Stimulated activated naive CD8-positive, alpha-beta T cell treated with anti-CD3 and anti-CD28 coated beads, Interleukin-15, Interleukin-2, amounts not matched to agents 100 ng/mL and 50 ng/mL, for 24 hours (primary cell): ENCODE results near the gene OSBPL7.
A peak's percentile ranks its signal among the peaks of the same experiment; 100 is the strongest.

Experiments
- H3K27ac Mint-ChIP-seq: one replicate; pipeline ENCODE4 v1.8.0; 2021; ENCODE audit warnings: mild to moderate bottlenecking, mixed read lengths
- H3K27me3 Mint-ChIP-seq: one replicate; pipeline ENCODE4 v1.8.0; 2021; ENCODE audit warnings: mixed read lengths
- H3K36me3 Mint-ChIP-seq: one replicate; pipeline ENCODE4 v1.8.0; 2021; ENCODE audit warnings: low read depth, mixed read lengths
- H3K4me1 Mint-ChIP-seq: one replicate; pipeline ENCODE4 v1.8.0; 2021; ENCODE audit warnings: low read depth, mixed read lengths
- H3K4me3 Mint-ChIP-seq: one replicate; pipeline ENCODE4 v1.8.0; 2021; ENCODE audit warnings: mild to moderate bottlenecking, mixed read lengths
- H3K9me3 Mint-ChIP-seq: one replicate; pipeline ENCODE4 v1.8.0; 2021; ENCODE audit warnings: mixed read lengths

OSBPL7 gene

DNA sequence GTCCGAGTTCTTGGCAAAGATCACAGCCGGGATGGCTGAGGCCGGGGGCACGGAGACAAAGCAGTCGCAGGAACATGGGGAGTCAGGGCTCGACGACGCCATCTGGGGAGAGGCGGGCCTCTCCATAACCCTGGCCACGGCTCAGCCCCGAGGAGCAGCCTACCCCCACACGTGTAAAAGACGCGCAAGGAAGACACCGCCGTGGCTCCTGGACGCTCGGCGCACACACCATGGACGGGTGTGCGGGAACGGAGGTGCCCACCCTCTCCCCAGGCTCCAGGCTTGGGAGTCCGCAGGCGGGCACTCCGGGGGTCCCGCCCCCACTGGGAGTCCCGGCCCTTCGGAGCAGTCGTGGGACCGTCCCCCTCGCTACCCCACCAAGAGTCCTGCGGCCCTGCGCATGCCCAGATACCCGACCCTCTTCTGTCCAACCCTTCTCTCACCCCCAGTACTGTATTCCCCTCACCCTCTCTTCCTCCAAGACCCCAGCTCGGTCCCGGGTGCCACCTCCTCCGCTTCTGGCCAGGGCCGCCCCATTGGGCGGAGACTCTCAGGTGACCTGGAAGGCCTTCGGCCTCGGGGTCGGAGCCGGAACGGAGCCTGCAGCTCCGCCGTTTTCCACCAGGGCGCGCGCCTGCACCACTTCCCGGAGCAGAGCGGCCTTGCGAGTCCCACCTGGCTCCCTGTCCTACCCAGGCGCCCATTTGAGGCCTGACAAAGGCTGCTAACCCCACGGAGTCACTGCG is 19.3 kb upstream of the OSBPL7 start, which contains the start of gene SCRN2:
TSS of gene SCRN2 (minus strand) at position 532 of the 746 bp plus-strand sequence. CDS start at position 102, 430 bp downstream.
- no peaks in the 10 kb centered on the region for H3K9me3 Mint-ChIP-seq
- H3K4me3 Mint-ChIP-seq = peak within 1 kb of the TSS; percentile 95
- H3K36me3 Mint-ChIP-seq = no peaks in the 10 kb centered on the region
- H3K27ac Mint-ChIP-seq = peak within 1 kb of the TSS; percentile 89
- peaks cover 28% of the 10 kb centered on the region for H3K4me1 Mint-ChIP-seq
- peaks cover 19% of the 10 kb centered on the region for H3K27me3 Mint-ChIP-seq

DNA sequence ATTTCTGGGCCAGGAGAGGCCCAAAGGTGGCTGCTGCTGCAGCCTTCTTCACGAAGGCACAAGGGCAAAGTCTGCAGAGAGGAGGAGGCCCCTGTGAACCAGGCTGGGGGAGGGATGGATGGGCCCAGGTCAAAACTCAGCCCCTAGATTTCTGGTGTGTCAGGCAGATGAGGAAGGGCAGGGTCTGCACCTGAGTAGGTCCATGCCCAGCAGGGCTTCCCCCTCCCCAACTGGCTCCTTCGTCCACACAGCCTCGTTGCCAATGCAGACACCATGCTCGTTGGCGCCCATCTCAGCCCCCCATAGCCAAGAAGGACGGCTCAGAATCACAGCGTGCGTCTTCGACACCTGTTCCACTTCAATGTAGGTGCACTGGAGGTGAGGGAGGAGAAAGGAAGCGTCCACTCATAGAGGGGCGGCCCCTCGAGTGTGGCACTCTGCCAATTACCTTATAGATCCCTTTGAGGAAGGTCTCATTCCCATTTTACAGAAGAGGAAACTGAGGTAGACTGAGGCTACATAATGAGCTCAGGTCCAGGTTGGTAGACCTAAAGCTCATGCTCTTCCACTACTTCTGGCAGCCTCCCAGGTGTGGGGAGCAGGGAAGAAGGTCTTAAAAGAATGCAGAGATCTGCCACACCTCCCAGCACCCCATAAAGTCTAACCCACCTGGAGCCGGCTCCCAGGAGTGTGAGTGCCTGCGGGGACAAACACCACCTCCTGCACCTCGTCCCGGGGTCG is 18.6 kb upstream of the OSBPL7 start:
- peak overlapping the region; percentile 58 for H3K27ac Mint-ChIP-seq
- no peaks in the 10 kb centered on the region for H3K36me3 Mint-ChIP-seq
- H3K9me3 Mint-ChIP-seq = no peaks in the 10 kb centered on the region
- peaks cover 12% of the 10 kb centered on the region for H3K27me3 Mint-ChIP-seq
- peak overlapping the region; percentile 95 for H3K4me3 Mint-ChIP-seq
- peaks cover 33% of the 10 kb centered on the region for H3K4me1 Mint-ChIP-seq

DNA sequence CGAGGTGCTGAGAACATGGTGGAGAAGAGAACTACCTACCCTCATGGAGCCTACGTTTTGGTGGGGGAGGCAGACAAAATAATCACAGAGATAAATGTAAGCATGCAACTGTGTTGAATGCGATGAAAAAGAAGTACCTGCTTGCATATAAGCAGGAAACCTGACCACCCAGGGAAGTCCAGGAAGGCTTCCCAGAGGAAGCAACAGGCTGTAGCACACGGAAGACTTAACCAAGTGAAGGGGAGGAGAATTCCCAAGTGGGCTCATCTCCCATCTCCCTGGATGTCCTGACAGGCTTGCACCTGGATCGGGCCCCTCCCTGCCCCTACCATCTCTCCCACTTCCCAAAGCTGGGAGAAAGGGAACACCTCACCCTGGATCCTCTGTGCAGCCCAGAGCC is 17.5 kb upstream of the OSBPL7 start:
- H3K36me3 Mint-ChIP-seq = no peaks in the 10 kb centered on the region
- H3K4me3 Mint-ChIP-seq = no peak overlapping the region
- H3K4me1 Mint-ChIP-seq = peaks cover 42% of the 10 kb centered on the region
- H3K27me3 Mint-ChIP-seq = peaks cover 3% of the 10 kb centered on the region
- H3K27ac Mint-ChIP-seq = no peak overlapping the region
- no peaks in the 10 kb centered on the region for H3K9me3 Mint-ChIP-seq

DNA sequence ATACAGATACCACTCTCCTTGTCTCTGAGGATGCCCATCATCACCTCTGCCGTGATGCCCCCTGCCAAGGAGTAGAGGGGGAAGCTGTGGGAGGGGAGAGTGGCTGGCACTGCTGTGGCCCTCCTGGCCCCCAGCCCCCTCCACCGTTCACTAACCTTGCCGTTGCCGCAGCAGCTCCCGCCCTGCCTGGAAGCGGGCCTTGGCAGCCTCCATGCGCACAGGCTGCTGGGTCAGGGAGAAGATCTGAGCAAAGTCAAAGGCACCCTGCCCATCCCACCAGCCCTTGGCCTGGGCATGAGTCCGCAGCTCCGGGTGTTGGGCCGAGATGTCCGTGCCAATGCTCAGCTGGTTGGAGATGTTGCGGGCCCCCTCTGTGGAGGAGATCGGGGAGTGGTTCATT is 17.0 kb upstream of the OSBPL7 start:
- Mint-ChIP-seq H3K4me3 (no peak overlapping the region), H3K27me3 (peaks cover 3% of the 10 kb centered on the region), H3K9me3 (no peaks in the 10 kb centered on the region), H3K36me3 (no peaks in the 10 kb centered on the region), H3K4me1 (peaks cover 45% of the 10 kb centered on the region), H3K27ac (no peak overlapping the region)

DNA sequence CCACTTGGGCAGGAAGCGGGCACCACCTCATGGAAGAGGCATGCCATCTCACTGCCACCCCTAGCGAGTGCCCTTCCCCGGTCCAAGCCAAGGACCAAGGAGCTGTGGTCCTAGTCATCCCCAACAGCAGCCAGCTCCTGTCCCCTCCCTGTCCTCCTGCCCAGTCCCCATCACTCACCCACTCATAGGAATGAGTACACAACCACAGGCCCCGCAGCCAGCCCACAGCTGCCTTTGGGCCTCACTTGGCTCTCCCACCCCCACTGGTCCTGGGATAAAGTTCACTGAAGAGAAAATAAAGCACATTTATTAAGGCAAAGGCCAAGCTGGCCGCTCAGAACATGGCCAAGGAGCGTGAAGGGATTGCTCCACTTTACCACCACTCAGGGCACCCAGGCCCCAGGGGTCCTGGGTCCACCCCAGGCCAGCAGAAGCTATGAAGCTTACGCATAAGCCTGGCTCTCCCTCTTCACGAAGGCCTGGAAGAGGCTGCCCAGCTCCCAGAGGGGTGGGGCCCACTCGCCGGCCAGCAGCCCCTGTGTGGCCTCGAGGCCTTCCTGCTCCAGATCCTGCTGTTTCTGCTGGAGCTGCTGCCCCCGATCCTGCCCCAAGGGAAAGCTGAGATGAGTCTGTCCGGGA is 15.9 kb upstream of the OSBPL7 start:
- no peaks in the 10 kb centered on the region for H3K9me3 Mint-ChIP-seq
- no peak overlapping the region for H3K27ac Mint-ChIP-seq
- peaks cover 39% of the 10 kb centered on the region for H3K4me1 Mint-ChIP-seq
- no peak overlapping the region for H3K4me3 Mint-ChIP-seq
- H3K27me3 Mint-ChIP-seq = no peaks in the 10 kb centered on the region
- H3K36me3 Mint-ChIP-seq = no peaks in the 10 kb centered on the region

DNA sequence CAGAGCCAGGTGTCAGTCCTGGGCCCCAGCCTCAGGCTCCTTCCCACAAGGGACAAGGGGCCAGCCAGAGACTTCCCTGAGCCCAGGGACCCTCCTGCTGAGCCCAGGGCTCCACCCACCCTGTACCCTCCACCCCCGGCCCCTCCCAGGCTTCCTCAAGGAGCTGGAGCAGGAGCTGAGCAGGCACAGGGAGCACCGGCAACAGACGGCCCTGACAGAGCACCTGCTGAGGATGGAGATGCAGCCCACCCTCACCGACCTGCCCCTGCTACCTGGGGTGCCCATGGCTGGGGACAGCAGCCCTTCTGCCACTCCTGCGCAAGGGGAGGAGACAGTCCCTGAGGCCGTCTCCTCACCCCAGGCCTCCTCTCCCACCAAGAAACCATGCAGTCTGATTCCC is 15.0 kb upstream of the OSBPL7 start:
- Mint-ChIP-seq H3K4me3 (no peak overlapping the region), H3K36me3 (no peaks in the 10 kb centered on the region), H3K27ac (no peak overlapping the region), H3K27me3 (no peaks in the 10 kb centered on the region), H3K9me3 (no peaks in the 10 kb centered on the region), H3K4me1 (peaks cover 39% of the 10 kb centered on the region)

DNA sequence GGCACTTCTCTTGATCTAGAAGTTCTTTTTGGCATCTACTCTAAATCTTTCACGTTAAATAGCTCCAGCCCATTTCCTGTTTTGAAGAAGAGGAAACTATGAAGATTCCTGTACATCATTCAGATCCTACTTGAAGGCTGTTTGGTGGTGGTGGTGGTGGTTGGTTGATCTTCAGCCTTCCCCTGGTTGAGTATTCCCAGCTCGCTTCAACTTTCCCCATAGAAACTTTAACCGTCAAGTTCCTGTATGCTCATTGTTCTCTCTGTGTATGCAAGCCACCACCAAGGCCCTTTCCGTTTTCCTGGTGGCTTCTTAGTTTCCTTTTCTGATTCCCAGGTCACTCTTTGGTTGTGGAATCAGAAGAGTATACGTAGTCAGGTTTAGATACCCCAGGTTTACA is 13.2 kb upstream of the OSBPL7 start:
- Mint-ChIP-seq H3K27ac (no peak overlapping the region), H3K9me3 (no peaks in the 10 kb centered on the region), H3K27me3 (no peaks in the 10 kb centered on the region), H3K36me3 (peaks cover 9% of the 10 kb centered on the region), H3K4me1 (peaks cover 44% of the 10 kb centered on the region), H3K4me3 (no peak overlapping the region)

DNA sequence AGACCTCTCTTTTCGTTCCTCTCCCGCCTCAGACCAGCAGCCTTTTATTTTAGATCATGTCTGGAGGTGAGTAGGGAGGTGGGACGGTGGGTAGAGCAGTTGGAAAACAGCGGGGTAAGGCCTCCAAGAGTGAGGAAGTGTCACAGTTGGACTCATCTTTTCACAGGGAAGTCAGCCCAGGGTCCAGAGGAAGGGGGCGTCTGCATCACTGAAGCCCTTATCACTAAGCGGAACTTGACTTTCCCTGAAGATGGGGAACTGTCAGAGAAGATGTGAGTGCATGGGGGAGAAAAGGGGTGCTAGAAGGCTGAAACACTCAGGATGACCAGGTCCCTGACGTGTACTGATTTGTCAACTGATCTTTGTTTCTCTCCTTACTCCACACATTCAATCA is 10.3 kb upstream of the OSBPL7 start:
- H3K9me3 Mint-ChIP-seq = no peaks in the 10 kb centered on the region
- H3K36me3 Mint-ChIP-seq = peaks cover 23% of the 10 kb centered on the region
- H3K4me3 Mint-ChIP-seq = peak overlapping the region; percentile 93
- H3K4me1 Mint-ChIP-seq = peaks cover 55% of the 10 kb centered on the region
- H3K27ac Mint-ChIP-seq = peak overlapping the region; percentile 88
- H3K27me3 Mint-ChIP-seq = no peaks in the 10 kb centered on the region

DNA sequence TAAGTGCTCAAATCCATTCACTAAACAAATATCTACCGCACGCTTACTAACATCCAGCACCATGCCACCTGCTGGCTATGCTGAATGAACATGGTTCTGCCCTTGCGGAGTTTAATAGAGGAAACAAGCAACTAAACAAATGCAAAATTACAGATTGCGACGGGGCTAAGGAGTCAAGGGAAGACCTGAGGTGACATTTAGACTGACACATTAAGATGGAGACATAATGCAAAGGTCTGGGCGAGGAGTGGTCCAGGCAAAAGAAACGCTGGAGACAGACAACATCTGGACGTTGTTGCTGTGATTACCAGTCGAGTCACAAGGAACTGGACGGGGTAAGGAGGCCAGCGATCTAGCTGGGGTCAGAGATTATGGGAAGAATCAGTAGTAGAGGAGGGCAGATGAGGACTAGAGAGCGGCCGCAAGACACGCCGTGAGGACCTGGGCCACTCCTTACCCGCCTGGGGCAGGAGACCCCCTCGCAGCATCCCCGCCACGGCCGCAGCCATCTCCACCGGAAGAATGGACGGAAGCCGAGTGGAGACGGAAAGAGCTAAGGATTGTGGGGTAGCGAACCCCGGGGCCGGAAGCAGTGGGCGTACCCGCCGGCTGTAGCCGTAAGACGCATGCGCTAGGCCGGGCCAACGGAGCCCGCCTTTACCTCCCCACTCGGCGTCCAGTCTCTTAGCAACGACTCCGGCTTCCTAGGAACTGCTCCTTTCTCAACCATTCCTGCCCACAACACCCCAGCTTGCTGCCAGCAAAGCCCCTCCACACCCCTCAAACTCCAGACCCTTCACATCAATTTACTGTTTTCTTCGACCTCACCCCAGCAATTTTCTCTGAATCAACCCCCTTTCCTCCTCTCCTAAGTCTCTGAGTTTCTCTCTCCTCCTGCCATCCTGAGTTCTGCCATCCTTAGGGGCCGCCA is 9.7 kb upstream of the OSBPL7 start, which contains the start of the genes LRRC46 and MRPL10:
TSS of gene LRRC46 (plus strand) at position 668 of the 931 bp plus-strand sequence. CDS start 320 bp downstream, outside the sequence.
TSS of gene MRPL10 (minus strand) at position 539 of the 931 bp plus-strand sequence. CDS start at position 509, 30 bp downstream.
- H3K9me3 Mint-ChIP-seq = no peaks in the 10 kb centered on the region
- peaks cover 30% of the 10 kb centered on the region for H3K36me3 Mint-ChIP-seq
- H3K4me3 Mint-ChIP-seq = peak within 1 kb of the TSS; percentile 93
- H3K27ac Mint-ChIP-seq = peak within 1 kb of the TSS; percentile 88
- no peaks in the 10 kb centered on the region for H3K27me3 Mint-ChIP-seq
- peaks cover 55% of the 10 kb centered on the region for H3K4me1 Mint-ChIP-seq

DNA sequence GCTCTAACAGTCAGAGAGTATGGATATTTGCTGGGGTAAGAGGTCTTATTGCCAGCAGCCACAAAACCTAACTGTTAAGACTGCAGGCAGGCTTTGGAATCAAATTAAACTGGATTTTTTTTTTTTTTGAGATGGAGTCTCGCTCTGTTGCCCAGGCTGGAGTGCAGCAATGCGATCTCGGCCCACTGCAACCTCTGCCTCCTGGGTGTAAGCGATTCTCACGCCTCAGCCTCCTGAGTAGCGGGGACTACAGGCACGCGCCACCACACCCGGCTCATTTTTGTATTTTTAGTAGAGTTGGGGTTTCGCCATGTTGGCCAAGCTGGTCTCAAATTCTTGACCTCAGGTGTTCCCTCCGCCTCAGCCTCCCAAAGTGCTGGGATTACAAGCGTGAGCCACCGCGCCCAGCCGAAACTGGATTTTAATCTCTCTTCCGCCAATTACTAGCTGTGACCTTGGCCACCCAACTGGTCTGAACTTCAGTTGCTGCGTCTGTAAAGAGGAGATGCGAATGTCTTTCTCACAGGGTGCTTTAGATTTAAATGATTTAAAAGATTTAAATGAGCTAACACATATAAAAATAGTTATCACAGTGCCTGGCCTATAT is 8.9 kb upstream of the OSBPL7 start:
- peak overlapping the region; percentile 93 for H3K4me3 Mint-ChIP-seq
- H3K4me1 Mint-ChIP-seq = peaks cover 50% of the 10 kb centered on the region
- no peaks in the 10 kb centered on the region for H3K9me3 Mint-ChIP-seq
- H3K27ac Mint-ChIP-seq = peak overlapping the region; percentile 88
- no peaks in the 10 kb centered on the region for H3K27me3 Mint-ChIP-seq
- H3K36me3 Mint-ChIP-seq = peaks cover 35% of the 10 kb centered on the region

DNA sequence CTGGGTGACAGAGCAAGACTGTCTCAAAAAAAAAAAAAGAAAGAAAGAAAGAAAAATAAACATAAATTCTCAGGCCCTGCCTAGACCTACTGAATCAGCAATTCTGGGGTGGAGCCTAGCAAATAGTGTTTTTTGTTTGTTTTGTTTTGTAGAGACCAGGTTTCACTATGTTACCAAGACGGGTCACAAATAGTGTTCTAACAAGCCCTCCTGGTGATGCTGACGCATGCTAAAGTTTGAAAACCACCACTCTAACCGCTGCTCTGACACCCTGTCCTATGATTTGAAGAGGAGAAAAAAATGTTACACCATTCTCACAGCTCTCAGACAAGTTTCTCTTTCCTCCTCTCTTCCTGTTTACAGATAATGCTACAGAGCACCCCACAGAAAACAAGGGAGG is 8.3 kb upstream of the OSBPL7 start:
- H3K36me3 Mint-ChIP-seq = peaks cover 39% of the 10 kb centered on the region

DNA sequence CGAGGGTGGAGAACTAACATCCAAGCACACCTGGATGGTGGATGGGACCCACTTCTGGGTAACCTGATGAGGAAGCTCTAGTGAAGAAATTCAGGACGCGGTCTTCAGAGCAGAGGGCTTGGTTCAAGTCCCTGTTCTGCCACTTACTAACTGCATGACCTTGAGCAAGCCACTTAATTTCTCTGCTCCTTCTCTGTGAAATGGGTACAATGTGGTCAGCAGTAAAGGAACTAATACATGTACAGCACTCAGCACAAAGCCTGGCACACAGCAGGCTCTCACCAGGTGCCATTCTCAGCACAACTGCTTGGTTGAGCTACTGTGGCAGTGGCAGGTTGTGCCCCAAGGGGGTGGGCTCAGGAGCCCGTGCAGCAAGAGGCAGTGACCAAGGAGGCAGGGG is 1.9 kb upstream of the OSBPL7 start:
- no peaks in the 10 kb centered on the region for H3K9me3 Mint-ChIP-seq
- peaks cover 37% of the 10 kb centered on the region for H3K36me3 Mint-ChIP-seq
- H3K4me3 Mint-ChIP-seq = no peak overlapping the region
- no peaks in the 10 kb centered on the region for H3K27me3 Mint-ChIP-seq
- no peak overlapping the region for H3K27ac Mint-ChIP-seq
- peaks cover 25% of the 10 kb centered on the region for H3K4me1 Mint-ChIP-seq

More for the DNA sequence above, 8.3 kb upstream of the OSBPL7 start:
- Mint-ChIP-seq H3K4me1 (peaks cover 48% of the 10 kb centered on the region), H3K9me3 (no peaks in the 10 kb centered on the region), H3K4me3 (peak overlapping the region; percentile 93), H3K27me3 (no peaks in the 10 kb centered on the region), H3K27ac (peak overlapping the region; percentile 77)

DNA sequence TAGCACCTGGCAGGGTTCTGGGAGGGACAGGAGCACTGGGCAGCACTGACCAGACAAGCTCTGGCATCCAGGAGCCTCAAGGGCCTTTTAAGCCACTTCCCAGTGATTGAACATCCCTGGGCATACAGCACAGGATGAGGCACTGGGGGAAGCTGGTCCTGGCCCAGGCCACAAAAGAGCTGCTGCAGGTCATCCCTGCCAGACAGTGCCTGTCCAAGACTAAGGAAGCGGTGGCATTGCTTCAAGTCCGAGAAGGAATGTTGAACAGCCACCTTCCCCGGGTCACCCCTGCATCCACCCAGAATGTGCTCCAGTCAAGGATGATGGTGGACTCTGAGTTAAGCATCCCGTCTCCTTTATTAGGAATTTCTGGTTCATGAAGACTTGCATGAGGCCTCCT is 1.2 kb upstream of the OSBPL7 start:
- Mint-ChIP-seq H3K4me3 (peak overlapping the region; percentile 94), H3K27ac (no peak overlapping the region), H3K36me3 (peaks cover 32% of the 10 kb centered on the region)

DNA sequence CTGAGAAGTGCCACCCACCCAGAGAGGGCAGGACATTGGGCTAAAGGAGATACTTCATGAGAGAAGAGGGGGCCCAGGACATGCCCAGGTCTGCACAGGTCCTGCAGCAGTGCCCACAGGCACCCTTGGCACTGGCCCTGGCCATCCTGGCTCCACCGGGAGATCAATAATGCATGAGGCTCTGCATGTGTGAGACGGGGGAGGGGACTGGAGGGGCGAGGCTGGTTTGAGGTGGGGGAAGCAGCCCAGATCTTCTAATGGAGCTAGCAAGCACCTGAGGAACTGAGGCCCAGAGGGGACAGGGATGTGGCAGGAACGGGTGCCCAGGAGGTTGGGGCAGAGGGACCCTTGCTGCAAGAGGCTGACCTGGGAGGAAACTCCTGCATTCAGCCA is 567 bp downstream of the OSBPL7 start:
- Mint-ChIP-seq H3K4me3 (peak overlapping the region; percentile 94), H3K27me3 (no peaks in the 10 kb centered on the region)

More for the DNA sequence above, 1.2 kb upstream of the OSBPL7 start:
- H3K9me3 Mint-ChIP-seq = no peaks in the 10 kb centered on the region
- H3K4me1 Mint-ChIP-seq = peaks cover 25% of the 10 kb centered on the region
- H3K27me3 Mint-ChIP-seq = no peaks in the 10 kb centered on the region

More for the DNA sequence above, 567 bp downstream of the OSBPL7 start:
- Mint-ChIP-seq H3K36me3 (peaks cover 26% of the 10 kb centered on the region), H3K27ac (peak overlapping the region; percentile 87), H3K9me3 (no peaks in the 10 kb centered on the region), H3K4me1 (peaks cover 25% of the 10 kb centered on the region)
